GM21576 (cell line): ENCODE data around the gene WASF2.

Experiments used
- ATAC-seq: cut with Tn5 transposase; IDR thresholded peaks from one replicate; pipeline ENCODE4 v1.9.1; 2021; ENCODE audit warnings: mild to moderate bottlenecking, moderate library complexity; ENCODE audit not compliant: unreplicated experiment

WASF2 gene

DNA sequence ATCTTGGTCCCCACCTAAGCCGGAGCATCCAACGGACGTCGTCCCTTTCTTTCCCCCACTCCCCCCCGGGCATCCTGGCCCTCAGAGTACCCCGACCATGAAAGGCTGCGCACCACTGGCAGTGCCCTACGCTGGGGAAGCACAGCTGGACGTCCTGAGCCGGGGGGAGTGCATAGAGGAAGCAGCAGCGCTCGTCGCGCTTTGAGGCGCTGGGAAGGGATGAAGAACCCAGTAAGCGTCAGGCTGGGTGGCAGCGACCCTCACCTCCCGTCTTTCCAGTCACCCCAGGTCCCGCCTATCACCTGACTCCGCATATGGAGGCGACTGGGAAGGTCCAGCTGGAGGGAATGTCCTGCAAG, 128.9 kb downstream of the WASF2 start:
- ATAC-seq, result no peak

DNA sequence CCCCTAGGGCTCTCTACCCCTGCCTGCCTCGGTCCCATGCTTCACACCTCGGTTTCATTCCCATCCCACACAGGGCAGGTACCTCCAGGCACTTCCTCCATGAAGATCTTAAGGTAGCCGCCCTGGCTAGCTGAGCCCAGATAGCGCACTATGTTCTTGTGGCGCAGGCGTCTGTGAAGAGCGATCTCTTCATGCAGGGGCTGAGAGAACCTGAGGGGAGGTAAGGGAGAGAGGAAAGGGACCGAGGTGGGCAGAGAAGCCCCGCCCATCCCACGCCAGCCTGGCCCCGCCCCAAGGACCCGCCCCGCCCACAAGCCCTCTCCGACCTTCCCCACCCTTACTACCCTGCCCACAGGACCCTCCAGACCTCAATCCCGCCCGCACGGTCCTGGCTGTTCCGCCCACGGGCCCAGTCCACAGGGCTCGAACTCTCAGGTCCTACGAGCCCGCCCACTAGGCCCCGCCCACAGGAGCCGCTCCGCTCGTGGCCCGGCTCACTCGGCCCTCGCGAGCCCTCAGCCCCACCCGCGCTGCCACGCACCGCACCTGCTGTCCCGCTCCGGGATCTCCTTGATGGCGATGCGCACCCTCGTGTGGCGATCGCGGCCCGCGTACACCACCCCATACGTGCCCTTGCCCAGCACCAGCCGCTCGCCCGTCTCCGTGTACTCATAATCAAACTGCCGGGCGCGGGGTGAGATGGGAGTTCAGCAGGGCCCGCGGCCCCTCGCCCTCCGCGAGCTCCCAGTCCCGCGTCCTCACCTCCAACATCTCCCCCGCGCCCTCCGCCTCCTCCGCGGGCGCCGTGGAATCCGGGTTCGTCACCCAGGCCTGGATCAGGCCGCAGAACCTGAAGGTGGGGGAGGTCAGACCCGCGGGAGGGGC, 129.6 kb downstream of the WASF2 start:
- no peak for ATAC-seq

DNA sequence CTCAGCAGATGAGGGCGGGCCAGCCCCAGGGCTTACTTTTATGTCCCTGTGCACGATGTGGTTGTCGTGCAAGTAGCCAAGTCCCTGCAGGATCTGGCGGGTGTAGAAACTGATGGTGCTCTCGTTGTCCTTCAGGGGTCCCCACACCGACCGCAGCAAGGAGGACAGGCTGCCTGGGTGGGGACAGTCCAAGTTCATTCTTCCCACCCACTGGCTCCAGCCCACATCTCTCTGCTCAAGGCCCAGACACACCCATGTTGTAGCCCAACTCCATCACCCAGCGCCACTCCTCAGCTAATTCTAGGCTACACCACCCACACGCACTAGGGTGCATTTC, 130.2 kb downstream of the WASF2 start:
- no peak for ATAC-seq

DNA sequence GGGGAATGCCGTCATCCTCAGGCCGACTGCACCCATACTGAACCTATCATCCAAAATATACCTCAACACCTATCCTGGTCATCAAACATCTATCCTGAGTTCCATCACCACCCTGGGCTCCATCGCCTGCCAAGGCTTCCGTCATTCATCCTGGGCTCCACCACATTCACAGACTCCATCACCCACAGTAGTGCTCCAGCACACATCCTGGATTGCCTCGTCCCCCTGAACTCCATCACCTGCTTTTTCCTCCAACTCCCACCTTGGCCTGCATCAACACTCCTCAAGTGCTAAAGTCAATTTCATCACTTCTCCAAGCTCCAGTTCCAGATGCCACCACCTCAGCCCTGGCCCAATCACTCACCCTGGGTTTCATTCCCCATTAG, 131.0 kb downstream of the WASF2 start:
- no peak for ATAC-seq

DNA sequence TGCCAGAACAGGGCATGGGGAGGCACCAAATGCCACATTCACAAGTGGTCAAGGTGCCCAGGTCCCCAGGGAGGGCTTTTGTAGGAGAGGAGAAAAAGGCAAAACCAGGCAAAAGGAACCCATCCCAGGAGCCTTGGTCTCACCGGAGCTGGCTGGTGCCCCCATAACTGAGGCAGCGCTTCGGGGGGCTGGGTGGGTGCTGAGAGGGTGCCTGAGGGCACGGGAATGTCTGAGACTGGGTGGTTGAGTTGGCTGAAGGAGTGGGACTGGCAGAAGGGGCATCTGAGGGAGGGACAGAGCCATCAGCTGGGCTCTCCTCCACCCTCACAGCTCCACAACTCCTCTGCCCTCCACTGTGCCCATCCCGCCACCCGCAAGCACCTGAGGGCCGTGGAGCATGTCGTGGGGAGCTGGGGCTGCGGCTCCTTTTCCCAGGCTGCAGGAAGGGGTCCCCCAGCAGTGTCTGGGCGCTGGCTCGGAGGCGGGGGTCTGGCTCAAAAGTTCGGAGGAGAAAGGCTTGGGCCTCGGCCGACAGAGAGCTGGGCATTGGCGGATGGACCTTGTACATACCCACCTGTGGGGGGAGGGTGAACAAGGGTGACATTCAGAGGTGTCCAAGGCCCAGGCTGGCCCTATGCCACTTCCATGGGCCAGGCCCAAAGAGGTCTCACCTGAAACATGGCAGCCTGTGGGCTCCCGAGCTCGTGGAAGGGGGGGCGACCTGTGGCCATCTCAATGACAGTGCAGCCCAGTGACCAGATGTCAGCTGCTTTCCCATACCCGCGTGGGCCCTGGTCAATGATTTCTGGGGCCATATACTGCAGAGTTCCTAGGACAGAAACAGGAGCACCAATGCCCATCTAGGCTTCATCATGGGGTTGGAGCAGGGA, 131.7 kb downstream of the WASF2 start:
- no peak for ATAC-seq

DNA sequence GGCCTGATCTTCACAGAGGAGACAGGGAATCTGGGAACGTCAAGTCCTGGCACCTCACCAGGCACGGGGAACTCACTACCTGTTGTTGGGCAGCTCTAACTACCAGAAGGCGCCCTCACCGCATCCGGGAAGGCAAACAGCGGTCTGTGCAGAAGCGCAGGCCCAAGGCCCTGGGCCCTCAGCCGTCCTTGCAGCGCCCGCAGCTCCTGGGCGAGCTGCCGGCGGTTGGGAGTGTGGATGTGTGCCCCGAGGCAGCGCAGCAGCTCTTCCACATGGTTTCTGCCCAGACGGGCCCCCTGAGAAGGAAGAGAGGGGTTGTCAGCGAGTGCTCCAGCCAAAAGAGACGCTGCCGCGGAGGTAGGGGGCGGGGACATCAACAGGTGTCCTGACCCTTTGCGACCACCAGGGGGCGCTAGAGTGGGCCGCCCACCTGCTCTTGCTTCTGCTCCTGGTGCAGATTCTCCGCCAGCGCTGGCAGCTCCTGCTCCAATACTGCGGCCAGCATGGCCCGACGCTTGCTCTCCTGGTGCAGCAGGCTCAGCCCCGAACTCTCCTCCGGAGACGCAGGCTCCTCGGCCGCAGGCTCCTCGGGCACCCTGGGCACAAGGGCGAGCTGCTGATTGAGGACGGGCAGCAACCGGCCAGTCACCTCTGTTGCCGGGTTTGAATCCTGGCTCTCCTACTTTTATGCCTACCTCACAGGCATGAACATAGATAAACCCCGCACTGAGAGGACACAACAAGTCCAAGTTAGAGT, 132.5 kb downstream of the WASF2 start:
- ATAC-seq, result peak; percentile 49

DNA sequence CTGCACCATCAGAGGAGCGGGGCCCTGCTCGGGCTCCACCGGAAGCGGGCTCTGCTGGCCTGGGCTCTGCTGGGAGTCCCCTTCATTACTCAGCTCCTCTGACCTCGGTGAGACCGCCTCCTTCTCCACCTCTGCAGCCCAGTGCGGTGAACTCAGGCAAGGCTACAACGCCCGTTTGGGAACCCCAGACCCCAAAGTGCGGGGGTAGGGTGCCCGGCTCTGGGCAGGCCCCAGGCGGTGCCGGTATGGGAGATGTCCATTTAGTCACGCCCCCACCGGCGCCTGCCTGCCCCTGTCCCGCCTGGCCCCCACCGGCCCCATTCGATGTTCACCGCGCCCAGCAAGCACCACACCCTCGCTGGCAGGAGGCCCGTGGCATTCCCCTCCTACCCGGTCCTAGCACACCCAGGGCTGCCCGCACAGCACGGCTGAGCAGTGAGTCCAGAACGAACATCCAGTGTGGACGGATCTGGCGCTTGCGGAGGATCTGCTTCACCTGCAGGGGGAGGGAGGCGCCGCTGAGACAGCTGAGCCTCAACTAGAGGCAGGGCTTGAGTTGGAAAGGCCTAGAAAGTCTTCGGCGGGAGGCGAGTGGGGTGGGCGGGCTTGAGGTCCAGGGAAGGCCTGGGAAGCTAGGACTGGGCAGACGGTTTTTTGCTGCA, 133.2 kb downstream of the WASF2 start:
- ATAC-seq, result no peak

DNA sequence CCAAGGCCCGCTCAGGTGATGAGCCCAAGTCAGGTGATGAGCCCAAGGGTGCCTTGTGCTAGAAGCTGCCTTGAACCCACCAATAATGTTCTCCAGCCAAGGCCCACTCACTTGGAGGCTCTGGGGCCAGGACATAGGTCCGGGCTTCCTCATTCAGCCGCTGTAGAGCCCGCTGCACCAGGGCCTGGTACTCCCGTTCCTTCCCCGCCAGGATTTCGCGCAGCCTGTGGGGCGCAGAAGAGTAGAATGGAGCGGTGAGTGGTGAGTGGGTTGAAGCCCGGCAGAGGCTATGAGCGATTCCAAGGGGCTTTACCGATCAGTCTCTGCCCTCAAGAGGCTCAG, 133.7 kb downstream of the WASF2 start:
- no peak for ATAC-seq

DNA sequence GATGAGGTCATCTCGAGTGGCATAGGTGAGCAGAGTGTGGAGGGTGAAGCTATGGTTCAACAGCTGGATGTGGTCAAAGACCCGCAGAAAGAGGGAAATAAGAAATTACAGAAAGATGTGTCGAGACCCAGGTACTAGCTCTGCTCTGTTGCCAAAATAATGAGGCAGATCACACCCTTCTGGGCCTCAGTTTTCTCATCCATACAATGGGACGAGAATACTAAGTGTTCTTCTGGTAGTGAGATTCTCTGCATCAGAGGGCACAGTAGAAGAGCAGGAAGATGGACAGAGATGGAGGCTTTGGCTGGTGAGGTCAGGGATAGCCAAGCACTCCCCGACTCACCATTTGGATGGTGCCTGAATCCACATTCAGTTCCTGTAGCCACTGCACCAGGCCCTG, 134.3 kb downstream of the WASF2 start:
- ATAC-seq, result no peak
